GM12873 (cell line): Measurements from ENCODE around the gene TSPAN13.

Experiments used
- TF ChIP-seq, protein P1 (sequence below): IDR thresholded peaks from 2 replicates; pipeline ENCODE4 v1.5.1; 2012; ENCODE audit warnings: low read depth, mild to moderate bottlenecking, moderate library complexity, low read length, control low read depth; ENCODE audit not compliant: insufficient read depth; ENCODE audit errors: missing control alignments

TSPAN13 gene

DNA sequence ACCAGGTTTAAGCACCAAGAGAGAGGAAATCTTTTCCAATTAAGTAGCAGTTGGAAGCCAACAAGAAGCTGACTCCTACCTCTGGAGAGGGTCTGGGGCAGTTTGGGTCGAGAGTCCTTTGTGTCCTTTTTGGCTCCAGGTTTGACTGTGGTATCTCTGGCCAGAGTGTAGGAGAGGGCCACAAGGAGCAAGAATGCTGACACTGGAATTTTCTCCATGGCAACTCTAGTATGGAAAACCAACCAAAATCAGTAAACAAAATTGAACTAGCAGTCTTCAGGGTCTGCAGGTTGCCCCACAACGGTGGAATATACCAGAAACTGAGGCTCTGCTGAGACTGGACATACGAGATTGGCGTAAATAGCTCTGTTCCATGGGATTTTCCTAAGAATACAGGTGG is 48.0 kb downstream of the TSPAN13 start:
- TF ChIP-seq, protein P1, sequence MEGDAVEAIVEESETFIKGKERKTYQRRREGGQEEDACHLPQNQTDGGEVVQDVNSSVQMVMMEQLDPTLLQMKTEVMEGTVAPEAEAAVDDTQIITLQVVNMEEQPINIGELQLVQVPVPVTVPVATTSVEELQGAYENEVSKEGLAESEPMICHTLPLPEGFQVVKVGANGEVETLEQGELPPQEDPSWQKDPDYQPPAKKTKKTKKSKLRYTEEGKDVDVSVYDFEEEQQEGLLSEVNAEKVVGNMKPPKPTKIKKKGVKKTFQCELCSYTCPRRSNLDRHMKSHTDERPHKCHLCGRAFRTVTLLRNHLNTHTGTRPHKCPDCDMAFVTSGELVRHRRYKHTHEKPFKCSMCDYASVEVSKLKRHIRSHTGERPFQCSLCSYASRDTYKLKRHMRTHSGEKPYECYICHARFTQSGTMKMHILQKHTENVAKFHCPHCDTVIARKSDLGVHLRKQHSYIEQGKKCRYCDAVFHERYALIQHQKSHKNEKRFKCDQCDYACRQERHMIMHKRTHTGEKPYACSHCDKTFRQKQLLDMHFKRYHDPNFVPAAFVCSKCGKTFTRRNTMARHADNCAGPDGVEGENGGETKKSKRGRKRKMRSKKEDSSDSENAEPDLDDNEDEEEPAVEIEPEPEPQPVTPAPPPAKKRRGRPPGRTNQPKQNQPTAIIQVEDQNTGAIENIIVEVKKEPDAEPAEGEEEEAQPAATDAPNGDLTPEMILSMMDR = no peak

DNA sequence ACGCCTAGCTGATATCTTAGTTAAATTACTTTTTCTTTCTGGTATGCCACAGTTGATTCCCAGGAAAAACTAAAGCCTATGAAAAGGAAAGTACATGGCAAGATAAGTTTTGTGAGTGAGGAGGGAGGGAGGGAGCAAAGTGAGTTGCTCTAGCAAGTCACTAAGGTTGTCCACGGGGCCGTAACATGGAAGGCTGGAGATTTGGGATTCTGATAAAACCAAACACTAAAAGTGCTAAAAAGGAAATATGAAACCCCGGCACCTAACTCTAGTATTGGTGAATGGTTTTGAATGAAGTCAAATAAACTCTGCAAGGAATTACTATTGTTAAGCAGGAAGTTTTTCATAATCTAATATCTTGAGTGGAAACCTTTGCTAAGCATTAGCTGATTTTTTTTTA is 49.6 kb downstream of the TSPAN13 start:
- TF ChIP-seq, protein P1 = no peak

DNA sequence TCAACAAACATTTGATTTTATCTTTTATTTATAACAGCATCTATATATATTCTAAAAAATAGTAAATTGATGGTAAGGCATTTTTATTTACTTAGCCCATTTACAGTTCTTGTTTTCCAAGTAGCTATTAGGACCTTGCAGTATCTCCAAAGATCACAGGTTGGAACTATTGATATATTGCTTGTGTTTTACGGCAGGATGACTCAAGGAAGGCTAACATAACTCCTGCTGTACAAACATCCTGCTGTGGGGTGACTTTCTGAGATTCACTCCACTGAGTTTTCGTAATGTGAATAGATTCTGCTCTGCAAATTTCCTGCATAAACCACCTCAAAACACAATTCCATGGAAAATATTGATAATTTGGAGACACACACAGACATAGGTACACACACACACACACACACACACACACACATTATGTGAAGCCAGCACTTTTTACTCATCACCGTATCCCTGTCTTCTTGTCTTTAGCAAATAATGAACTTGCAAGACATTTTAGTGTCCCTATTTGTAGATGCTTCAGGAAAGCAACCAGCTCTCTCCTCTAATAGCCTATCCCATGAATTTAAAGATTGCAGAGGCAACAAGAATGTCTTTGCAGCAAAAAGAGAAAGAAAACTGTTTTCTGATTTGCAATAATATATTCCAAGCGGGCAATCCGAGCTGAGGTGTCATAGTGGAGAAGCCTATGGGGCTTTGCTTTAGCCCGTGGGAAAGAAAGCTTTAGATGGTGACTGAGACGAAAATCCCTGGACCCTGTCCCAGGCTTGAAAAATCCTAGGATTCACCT is 50.5 kb downstream of the TSPAN13 start:
- TF ChIP-seq, protein P1 = no peak

DNA sequence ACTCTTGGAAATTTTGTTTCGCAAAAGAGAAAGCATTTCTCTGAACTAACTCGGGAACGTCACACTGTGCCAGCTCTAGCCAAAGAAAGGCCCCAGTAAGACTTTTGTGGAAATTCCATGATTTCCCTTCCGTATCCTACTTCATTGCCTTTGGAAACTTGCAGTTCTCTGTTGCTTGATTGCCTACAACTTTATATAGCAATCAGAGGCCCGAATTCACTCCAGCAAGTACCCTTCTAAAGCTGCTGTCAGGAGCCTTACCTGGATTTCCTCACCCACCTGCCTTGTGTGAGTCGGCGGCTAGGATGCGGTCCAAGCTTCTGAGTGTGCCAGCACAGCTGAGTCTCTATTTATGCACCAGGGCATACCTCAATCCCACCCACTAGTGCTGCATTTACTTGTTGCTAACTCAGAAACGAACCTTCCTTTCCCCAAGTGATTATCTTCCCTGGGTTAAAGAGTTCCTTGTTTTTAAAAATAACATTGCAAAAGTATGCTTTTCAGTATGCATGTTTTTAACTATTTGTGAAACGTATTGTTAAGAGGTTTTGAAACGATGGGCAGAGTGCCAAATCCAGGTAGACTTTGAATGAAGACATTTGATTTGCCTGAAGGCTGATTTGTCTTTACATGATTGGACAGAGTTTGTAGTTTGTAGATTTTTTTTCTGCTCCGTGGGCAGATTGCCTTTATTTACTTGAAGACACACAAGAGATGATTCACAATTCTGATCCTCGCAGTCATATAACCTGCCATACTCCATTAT is 51.3 kb downstream of the TSPAN13 start, which contains the start of gene AGR2:
Gene AGR2 (minus strand): TSS at position 326 of the 766 bp plus-strand sequence. CDS start 3,203 bp downstream, outside the sequence.
- TF ChIP-seq, protein P1 = no peak

DNA sequence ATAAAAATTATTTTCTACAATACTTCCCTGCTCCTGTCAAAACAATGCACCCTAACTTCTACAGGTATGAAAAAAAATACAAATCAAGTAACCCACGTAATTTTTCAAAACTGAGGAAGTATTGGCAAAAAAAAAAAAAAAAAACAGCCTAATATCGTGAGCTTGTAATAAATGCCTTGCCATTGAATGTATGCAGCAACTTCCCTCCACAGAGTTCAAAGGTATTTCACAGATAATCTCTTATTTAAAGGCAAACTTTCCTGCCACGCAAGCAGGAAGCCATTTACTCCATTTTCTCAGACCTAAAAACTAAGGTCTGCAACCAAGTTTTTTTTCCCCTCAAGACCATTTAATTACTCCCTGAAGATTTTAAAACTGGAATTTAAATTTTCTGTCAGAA is 51.9 kb downstream of the TSPAN13 start:
- TF ChIP-seq, protein P1 = no peak

DNA sequence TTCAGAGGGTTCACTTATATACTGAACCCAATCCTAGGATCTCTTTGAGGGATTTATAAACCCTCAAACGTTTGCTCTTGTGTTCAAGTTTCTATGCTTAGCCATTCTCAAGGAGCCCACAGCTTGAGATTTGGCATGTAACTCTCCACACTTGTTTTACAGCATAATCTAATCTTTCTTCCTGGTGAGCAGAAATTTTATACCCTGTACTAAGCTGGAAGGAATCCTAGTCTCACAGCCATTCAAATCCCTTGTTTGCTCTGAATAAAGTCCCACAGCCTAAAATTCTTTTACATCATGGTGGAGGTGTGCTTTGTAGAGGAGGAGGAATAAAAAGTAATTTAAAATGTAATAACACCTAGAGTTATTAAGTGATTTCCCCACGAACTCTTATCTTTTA is 56.6 kb downstream of the TSPAN13 start:
- TF ChIP-seq, protein P1 = no peak

DNA sequence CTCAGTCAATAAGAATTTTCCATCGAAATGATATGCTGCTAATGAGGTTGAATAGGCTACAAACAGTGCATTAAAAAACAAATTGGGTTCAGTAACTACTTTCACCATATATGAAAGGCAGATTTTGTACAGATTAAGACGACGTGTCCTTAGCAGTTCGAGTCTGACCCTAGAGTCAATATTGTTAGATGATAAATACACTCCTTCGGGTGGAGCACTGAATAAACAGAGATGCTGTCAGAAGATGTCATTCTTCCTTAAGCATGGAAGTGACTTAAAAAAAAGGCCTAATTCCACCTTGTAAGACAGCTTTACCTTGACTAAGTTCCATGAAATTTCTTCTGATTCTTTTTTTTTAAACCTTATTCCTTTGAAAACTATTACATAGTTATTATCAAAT is 57.0 kb downstream of the TSPAN13 start:
- TF ChIP-seq, protein P1 = no peak
